GM21360 (cell line): ENCODE measurements around the gene STAG1.
"Not testable (repeated sequence)": the region's sequence is repeated elsewhere in the genome, so short reads cannot be mapped to it uniquely, and the experiment has no call there.

Experiments
- ATAC-seq: cut with Tn5 transposase; IDR thresholded peaks from one replicate; pipeline ENCODE4 v1.9.1; 2021; ENCODE audit warnings: mild to moderate bottlenecking, moderate library complexity; ENCODE audit not compliant: unreplicated experiment

The STAG1 gene

GRCh38 chr3:136428167-136428566, 324.0 kb downstream of the STAG1 start:
- ATAC-seq: no peak

GRCh38 chr3:136427236-136427635, 324.9 kb downstream of the STAG1 start:
- ATAC-seq: no peak

DNA sequence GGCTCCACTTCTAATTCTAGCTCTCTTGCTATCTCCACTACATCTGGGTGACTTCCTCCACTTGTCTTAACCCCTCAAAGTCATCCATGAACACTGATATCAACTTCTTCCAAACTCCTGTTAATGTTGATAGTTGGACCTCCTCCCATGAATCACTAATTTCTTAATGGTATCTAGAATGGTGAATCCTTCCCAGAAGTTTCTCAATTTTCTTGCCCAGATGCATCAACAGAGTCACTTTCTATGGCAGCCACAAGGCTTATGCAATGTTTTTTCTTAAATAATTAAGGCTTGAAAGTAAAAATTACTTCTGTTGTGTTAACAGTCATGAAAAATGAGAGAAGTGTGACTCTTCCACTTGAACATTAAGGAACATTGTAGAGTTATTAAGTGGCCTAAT, 337.7 kb downstream of the STAG1 start:
- no peak for ATAC-seq

DNA sequence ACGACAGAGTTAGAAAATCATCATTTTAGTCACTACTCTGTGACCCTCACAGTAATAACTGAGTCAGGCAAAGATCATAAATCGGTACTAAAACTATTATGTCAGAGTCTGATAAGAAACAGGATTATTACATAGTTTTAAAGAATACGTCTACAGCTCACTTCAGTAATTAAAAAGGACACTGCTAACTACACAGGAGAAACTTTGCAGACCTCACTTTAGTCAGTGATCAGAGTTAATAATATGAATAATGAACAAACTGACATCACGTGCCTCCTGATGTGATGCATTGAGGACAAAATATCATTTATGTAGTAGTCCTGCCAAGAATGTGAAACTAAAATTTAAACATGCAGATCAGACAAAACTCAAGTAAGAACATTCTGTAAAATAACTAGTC, 339.9 kb downstream of the STAG1 start:
- no peak for ATAC-seq

GRCh38 chr3:136409549-136409948, 342.6 kb downstream of the STAG1 start:
- no peak for ATAC-seq

DNA sequence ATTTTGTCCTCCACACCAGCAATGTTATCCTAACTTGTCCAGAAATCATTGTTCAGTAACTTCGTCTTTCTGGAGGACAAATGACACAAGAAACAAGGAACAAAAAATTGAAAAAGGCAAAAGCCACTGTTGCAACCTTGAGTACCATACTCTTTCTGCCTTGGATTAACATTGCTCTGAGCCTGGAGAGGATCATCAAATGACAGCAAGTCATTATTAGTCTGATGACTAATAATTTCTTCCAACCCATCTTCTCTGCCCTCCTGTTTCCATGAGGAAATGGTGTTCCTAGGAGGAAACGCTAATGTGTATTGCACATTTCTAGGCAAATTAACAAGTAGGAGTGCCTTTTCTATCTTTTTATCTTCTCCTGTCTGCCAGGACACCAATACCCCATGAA, 348.1 kb downstream of the STAG1 start:
- no peak for ATAC-seq

- no peak for ATAC-seq
Measured at GRCh38 chr3:136396916-136397315, 355.3 kb downstream of the STAG1 start.

GRCh38 chr3:136390574-136390973, 361.6 kb downstream of the STAG1 start:
- ATAC-seq: no peak

DNA sequence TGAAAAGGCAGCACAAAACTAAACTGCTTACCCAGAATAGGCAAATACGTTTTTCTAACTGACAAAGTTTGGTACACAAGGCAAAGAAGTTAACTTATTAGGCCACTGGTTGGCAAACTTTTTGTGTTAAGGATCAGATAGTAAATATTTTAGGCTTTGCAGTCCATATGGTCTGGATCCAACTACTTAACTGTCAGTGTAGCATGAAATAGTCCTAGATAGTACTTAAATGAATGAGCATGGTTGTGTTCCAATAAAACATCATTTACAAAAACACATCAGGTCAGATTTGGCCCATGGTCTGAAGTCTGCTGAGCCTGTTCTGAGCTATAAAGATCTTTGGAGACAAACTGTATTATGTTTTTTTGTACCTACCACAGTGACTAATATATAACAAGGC, 365.1 kb downstream of the STAG1 start:
- no peak for ATAC-seq

DNA sequence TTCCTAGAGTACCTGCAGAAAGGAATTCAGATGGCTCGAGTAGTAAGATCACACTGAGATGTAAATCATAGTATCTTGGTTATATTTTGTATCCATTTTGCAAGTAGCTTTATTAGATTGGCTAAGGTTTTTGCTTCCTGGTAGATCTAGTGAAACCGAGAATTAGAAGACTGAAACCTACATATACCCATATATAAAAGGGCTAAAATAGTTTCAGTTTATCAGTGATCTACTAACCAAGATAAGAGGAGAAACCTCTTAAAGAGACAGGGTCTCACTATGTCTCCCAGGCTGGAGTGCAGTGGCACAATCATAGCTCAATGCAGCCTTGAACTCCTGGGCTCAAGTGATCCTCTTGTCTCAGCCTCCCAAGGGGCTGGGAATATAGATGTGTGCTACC, 366.7 kb downstream of the STAG1 start:
- peak; percentile 76 for ATAC-seq

- ATAC-seq: no peak
Measured at GRCh38 chr3:136381051-136381450, 371.1 kb downstream of the STAG1 start.

DNA sequence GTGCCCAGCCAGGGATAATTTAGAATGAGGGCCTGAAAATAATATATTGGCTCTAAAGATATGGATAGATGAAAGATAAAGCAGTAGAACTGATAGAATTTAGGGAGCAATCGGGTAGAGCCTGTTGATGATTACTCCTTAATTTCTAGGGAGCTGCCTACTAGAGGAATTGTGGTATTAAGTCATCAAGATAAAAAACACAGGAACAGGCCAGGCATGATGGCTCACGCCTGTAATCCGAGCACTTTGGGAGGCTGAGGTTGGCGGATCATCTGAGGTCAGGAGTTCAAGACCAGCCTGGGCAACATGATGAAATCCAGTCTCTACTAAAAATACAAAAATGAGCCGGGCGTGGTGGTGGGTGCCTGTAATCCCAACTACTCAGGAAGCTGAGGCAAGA, 371.6 kb downstream of the STAG1 start:
- ATAC-seq: no peak

DNA sequence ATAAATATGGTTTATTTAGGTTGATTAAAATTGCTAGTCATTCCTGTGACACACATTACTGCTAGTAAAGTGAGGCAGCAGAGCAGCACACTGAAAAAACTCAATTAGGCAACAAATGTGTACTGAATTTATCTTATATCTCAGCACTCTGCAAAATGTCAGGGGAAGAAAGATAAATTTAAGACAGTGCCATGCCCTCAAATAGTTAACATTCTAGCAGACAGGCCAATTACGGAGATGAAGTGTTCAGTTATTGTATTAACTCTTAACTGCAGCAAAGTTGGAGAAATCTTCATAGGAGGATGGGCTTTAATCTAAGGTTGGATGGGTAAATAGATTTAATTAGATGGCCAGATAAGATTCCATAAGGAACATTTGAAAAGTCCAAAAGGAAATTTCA, 374.2 kb downstream of the STAG1 start:
- ATAC-seq: no peak

DNA sequence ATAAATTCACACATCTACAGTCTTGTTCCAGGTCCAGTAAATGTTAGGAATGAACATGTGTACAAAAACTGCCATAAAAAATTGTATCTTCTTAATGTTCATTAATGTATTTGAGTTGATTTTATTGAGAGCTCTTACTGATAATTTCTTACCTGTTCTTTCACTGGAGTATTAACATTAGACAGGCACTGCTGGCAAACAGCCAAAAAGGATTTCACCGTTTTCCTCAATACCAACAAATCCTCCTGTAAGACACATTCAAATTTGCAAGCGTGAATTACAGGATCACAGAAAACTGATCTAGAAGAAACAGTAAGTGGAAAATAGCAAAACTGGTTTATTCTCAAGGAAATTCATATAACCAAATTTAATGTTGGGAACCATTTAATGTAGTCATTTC, 374.7 kb downstream of the STAG1 start:
- ATAC-seq: no peak

DNA sequence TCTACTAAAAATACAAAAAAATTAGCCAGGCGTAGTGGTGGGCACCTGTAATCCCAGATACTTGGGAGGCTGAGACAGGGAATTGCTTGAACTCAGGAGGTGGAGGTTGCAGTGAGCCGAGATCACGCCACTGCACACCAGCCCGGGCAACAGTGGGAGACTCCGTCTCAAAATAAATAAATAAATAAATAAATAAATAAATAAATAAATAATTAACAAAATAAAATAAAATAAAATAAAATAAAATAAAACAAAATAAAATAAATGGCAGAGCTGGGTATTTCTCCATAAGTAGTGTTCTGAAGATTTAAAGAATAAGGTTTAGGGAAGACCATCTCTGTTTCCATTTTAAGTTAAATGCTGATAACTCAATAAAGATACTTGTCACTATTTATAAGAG, 376.4 kb downstream of the STAG1 start:
- not testable (repeated sequence) for ATAC-seq

DNA sequence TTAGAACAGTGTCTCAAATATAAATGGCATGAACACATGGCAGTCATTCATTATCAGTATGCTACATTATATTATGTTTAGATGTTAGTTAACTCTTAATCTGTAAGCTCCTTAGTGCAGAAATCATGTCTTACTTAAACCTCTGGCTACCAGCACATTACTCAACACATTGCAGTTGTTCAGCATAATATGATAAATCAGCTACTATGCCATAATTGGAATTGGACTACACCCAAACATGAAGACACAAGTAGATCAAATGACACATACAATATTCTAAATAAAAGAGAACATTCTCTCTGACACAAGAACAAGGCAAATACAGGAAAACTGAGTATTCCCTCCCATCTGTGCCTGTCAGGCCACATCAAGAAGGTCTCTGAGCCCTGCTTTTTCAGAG, 385.9 kb downstream of the STAG1 start:
- no peak for ATAC-seq

DNA sequence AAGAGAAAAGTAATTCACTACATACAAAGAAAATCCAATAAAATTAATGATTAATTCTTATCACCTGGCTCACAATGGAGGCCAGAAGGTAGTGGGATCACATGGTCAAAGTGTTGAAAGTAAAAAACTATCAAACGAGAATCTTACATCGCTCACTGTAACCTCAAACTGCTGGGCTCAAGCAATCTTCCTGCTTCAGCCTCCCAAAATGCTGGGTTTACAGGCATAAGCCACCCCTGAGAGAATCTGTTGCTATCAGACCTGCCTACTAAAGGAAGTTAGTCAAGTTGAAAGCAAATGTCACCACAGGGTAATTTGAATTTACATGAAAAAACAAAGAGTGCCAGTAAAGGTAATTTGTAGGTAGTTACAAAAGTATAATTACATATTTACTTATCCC, 398.7 kb downstream of the STAG1 start:
- ATAC-seq: peak; percentile 72

DNA sequence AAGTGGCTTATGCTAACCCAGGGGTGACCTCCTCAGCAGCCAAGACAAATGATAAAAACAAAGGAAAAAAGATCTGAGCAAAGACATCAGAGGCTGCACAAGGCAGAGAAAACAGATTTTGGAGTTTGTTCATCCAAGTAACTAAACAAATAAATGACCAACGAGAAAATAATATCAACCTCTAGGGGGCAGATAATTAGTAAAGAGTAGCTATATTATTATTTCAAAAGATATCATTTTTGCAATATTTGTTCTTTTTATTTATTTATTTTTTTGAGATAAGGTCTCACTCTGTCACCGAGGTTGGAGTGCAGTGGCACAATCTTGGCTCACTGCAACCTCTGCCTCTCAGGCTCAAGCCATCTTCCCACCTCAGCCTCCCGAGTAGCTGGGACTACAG, 400.3 kb downstream of the STAG1 start:
- ATAC-seq: no peak

DNA sequence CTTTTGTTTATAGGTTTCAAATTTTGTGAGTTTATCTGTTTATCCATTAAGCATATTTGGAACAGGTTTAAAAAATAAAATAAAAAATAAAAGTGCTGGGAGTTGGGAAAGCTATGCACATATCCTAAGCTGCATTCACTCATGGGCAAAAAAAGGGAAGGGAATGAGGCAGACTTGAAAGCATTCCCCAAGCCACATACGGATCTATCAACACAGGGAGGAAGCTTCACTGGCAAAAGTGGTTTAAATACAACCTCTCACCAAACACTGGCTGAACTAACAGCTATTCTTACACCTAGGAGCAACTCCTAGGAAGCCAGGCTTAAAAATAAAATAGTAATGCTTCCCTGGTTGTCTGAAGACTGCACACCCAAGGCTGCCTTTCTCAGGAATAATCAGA, 400.8 kb downstream of the STAG1 start:
- no peak for ATAC-seq

DNA sequence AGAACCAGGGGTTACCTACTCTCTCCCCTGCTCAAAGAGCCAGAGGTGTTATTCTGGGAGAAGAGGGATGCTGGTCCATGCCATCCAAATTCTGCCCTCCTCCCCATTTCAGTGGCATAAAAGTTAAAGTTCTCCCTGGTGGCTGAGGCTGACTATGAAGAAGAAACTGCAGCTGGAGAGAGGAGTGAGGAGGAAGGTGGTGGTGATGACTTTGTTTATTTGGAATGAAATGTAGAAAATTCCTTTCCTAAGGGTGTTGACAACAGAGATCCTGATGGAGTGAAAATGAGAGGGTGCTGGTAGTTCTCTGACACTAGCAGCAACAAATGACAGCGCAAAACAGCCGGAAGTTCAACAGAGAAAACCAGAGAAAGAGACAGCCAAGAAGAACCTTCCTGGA, 401.6 kb downstream of the STAG1 start:
- ATAC-seq: no peak

DNA sequence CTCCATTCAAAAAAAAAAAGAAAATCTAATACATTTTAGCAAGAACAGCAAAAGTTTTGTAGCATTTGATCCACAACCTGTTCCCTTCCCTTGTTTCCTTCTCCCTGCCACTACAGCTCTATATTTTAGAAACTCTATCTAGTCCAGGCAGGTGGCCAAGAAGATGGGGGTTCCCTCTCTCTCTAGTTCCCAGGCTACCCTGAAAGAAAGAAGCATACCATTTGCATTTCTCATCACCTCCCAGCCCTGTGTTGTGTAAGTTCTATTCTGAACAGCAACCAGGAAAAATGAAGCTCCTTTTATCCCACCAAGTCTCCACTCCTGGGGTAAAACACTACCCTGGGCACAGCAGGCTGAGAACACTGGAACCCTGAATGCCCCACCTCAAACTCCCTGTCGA, 402.0 kb downstream of the STAG1 start:
- ATAC-seq: no peak

DNA sequence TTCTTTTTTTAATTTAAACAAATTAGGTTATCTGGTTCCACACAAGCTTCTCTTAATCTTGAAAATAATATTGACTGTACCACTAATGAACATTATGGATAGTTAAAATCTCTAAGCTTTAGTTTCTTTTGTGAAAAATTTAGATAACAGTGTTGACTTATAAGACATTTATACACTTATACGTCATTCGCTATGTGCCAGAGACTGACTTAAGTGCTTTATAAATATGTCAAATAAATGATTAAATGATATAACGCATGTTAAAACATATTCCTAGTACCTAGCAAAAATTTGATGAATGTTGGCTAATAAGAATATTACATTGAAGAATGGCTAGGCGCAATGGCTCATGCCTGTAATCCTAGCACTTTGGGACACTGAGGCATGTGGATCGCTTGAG, 405.7 kb downstream of the STAG1 start:
- ATAC-seq: no peak

- ATAC-seq: no peak
Measured at GRCh38 chr3:136343873-136344555, 408.2 kb downstream of the STAG1 start.
